Measurements from ENCODE around the gene UPK1B.

The UPK1B gene

GRCh38 chr3:119245778-119246177, 72.4 kb downstream of the UPK1B start:
- no peak for DNase-seq (ENCODE audit: low read depth in 2 of 2, low spot score in 1 of 2)

Measured in stimulated activated CD8-positive, alpha-beta memory T cell treated with anti-CD3 and anti-CD28 coated beads, Interleukin-4, amount 100 ng/mL, for 4 hours (primary cell).